ENCODE measurements around the gene SEPTIN12. TPM values are rescaled to one million over a fixed set of nuclear protein-coding genes. Genes with fewer than 3 reads are reported as not detected.

The SEPTIN12 gene
- total RNA-seq, 1 donor from 2014 or later: not detected

- no peak overlapping the region for H3K4me3 Mint-ChIP-seq (ENCODE audit: unreplicated experiment)
- peaks cover 9% of the 10 kb centered on the region for H3K4me1 Mint-ChIP-seq (ENCODE audit: unreplicated experiment)
- H3K36me3 Mint-ChIP-seq (ENCODE audit: unreplicated experiment): peaks cover 12% of the 10 kb centered on the region
- TF ChIP-seq, protein P1, sequence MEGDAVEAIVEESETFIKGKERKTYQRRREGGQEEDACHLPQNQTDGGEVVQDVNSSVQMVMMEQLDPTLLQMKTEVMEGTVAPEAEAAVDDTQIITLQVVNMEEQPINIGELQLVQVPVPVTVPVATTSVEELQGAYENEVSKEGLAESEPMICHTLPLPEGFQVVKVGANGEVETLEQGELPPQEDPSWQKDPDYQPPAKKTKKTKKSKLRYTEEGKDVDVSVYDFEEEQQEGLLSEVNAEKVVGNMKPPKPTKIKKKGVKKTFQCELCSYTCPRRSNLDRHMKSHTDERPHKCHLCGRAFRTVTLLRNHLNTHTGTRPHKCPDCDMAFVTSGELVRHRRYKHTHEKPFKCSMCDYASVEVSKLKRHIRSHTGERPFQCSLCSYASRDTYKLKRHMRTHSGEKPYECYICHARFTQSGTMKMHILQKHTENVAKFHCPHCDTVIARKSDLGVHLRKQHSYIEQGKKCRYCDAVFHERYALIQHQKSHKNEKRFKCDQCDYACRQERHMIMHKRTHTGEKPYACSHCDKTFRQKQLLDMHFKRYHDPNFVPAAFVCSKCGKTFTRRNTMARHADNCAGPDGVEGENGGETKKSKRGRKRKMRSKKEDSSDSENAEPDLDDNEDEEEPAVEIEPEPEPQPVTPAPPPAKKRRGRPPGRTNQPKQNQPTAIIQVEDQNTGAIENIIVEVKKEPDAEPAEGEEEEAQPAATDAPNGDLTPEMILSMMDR (IDR thresholded peaks at IDR 0.05): no peak
- H3K27me3 Mint-ChIP-seq (ENCODE audit: unreplicated experiment): no peaks in the 10 kb centered on the region
- no peak for DNase-seq (ENCODE audit: extremely low spot score, unreplicated experiment)
- no peaks in the 10 kb centered on the region for H3K9me3 Mint-ChIP-seq (ENCODE audit: unreplicated experiment)
- no peak overlapping the region for H3K27ac Mint-ChIP-seq (ENCODE audit: unreplicated experiment)
These were observed 59.5 kb downstream of the SEPTIN12 start for GRCh38 chr16:4728676-4729075.

Other genes starting within 250 kb of the SEPTIN12 start
- 28.5 and 28.9 TPM in 2 replicates for gene CDIP1, start 249.6 kb downstream of the SEPTIN12 start, total RNA-seq
- gene C16orf96, start 232.0 kb downstream of the SEPTIN12 start, total RNA-seq: 0.08 and 0.26 TPM in 2 replicates
- 33.6 and 38.4 TPM in 2 replicates for gene UBALD1, start 173.5 kb downstream of the SEPTIN12 start, total RNA-seq
- 88.0 and 94.6 TPM in 2 replicates for gene MGRN1, start 163.5 kb downstream of the SEPTIN12 start, total RNA-seq
- 26.2 and 28.9 TPM in 2 replicates for gene NUDT16L1, start 94.8 kb downstream of the SEPTIN12 start, total RNA-seq
- 30.0 TPM in 2 replicates for gene ANKS3, start 54.1 kb downstream of the SEPTIN12 start, total RNA-seq
- 1.2 and 1.7 TPM in 2 replicates for gene DNAAF8, start 53.8 kb downstream of the SEPTIN12 start, total RNA-seq
- 22.8 and 23.5 TPM in 2 replicates for gene ZNF500, start 21.2 kb downstream of the SEPTIN12 start, total RNA-seq
- not detected in 2 replicates for gene SMIM22, start 7.0 kb upstream of the SEPTIN12 start, total RNA-seq
- gene ROGDI, start 14.3 kb upstream of the SEPTIN12 start, total RNA-seq: 16.1 and 19.1 TPM in 2 replicates
- 73.5 and 76.9 TPM in 2 replicates for gene GLYR1, start 58.9 kb upstream of the SEPTIN12 start, total RNA-seq
- gene UBN1, start 59.1 kb upstream of the SEPTIN12 start, total RNA-seq: 50.3 and 50.8 TPM in 2 replicates
- gene PPL, start 148.8 kb upstream of the SEPTIN12 start, total RNA-seq: 9.7 and 10.3 TPM in 2 replicates
- not detected in 2 replicates for gene SEC14L5, start 170.0 kb upstream of the SEPTIN12 start, total RNA-seq
- gene NAGPA, start 245.6 kb upstream of the SEPTIN12 start, total RNA-seq: 16.8 and 19.9 TPM in 2 replicates

All from osteocyte (in vitro differentiated cells).